MCF 10A (cell line): ENCODE measurements around the gene SPON1. TPM values are rescaled to one million over a fixed set of nuclear protein-coding genes. Genes with fewer than 3 reads are reported as not detected.

ENCODE experiments used
- BruUV-seq: library from RNA; stranded (reverse); fragments of 400-500 nt; replicated peaks from 2 replicates; lab custom pipeline; 2021; lab: Mats Ljungman, UMichigan
- CTCF ChIA-PET: fragments of 300-600 bp; sonication (Branson Sonifier 250); formaldehyde crosslinking; extraction: SDS; loops from one replicate; lab custom pipeline; 2021; ENCODE audit warnings: antibody characterized with exemption, inconsistent platforms; lab: Yijun Ruan, JAX
- POLR2A ChIA-PET: fragments of 300-600, 350-650 bp; sonication (Branson Sonifier 250); formaldehyde crosslinking; extraction: SDS; loops from one replicate; lab custom pipeline; 2020; ENCODE audit warnings: antibody characterized with exemption, inconsistent platforms; lab: Yijun Ruan, JAX
- DNase-seq: peaks from one replicate; pipeline ENCODE4 v3.0.0-alpha.2; 2018; ENCODE audit not compliant: unreplicated experiment
- H3K27ac Mint-ChIP-seq: one replicate; pipeline ENCODE4 v1.8.0; 2022; ENCODE audit warnings: mild to moderate bottlenecking, low read depth, mixed read lengths; ENCODE audit not compliant: unreplicated experiment
- H3K27me3 Mint-ChIP-seq: one replicate; pipeline ENCODE4 v1.8.0; 2022; ENCODE audit warnings: mixed read lengths; ENCODE audit not compliant: insufficient read depth, unreplicated experiment
- H3K36me3 Mint-ChIP-seq: one replicate; pipeline ENCODE4 v1.8.0; 2022; ENCODE audit warnings: mild to moderate bottlenecking, moderate library complexity, mixed read lengths; ENCODE audit not compliant: insufficient read depth, unreplicated experiment
- H3K4me1 Mint-ChIP-seq: one replicate; pipeline ENCODE4 v1.8.0; 2022; ENCODE audit warnings: mixed read lengths; ENCODE audit not compliant: insufficient read depth, unreplicated experiment
- H3K4me3 Mint-ChIP-seq: one replicate; pipeline ENCODE4 v1.8.0; 2022; ENCODE audit warnings: mild to moderate bottlenecking, moderate library complexity, mixed read lengths; ENCODE audit not compliant: unreplicated experiment
- H3K9me3 Mint-ChIP-seq: one replicate; pipeline ENCODE4 v1.8.0; 2022; ENCODE audit warnings: mixed read lengths; ENCODE audit not compliant: unreplicated experiment
- CTCF ChIP-seq: fragments of 200-600 bp; IDR thresholded peaks from one replicate; pipeline ENCODE4 v1.8.0; 2022; ENCODE audit warnings: antibody characterized with exemption, mild to moderate bottlenecking; ENCODE audit not compliant: unreplicated experiment
- intact Hi-C: fragments of 100-400 bp; cut with micrococcal nuclease; formaldehyde crosslinking; loops from 2 replicates; pipeline ENCODE4 v1.14.1; 2022
- total RNA-seq: library from RNA; stranded (reverse); gene quantifications from 2 replicates; pipeline ENCODE4 v1.2.3, GENCODE V29; 2022

SPON1 gene
- total RNA-seq, 1 experiment from 2014 or later = not detected

GRCh38 chr11:14065141-14065540 is 102.6 kb downstream of the SPON1 start:
- ChIA-PET CTCF (no interaction called here), POLR2A (interaction anchor here (0.6 kb wide), 1 partner anchor 322 kb away, joined by 3 read pairs; no protein-coding TSS in a partner anchor)
- DNase-seq = no peak
- Mint-ChIP-seq H3K27ac (no peak overlapping the region), H3K9me3 (no peaks in the 10 kb centered on the region), H3K27me3 (peaks cover 26% of the 10 kb centered on the region), H3K4me3 (no peak overlapping the region), H3K36me3 (no peaks in the 10 kb centered on the region), H3K4me1 (no peaks in the 10 kb centered on the region)
- BruUV-seq = no TSS peak
- intact Hi-C loops = no loop called here
- TF ChIP-seq CTCF = no peak

GRCh38 chr11:14065681-14066080 is 103.2 kb downstream of the SPON1 start:
- intact Hi-C loops = no loop called here
- Mint-ChIP-seq H3K4me1 (no peaks in the 10 kb centered on the region), H3K4me3 (no peak overlapping the region), H3K36me3 (no peaks in the 10 kb centered on the region), H3K9me3 (no peaks in the 10 kb centered on the region), H3K27me3 (peaks cover 26% of the 10 kb centered on the region), H3K27ac (no peak overlapping the region)
- no peak for TF ChIP-seq CTCF
- no peak for DNase-seq
- CTCF ChIA-PET = interaction anchor here (0.5 to 0.9 kb wide), 2 partner anchors 159 to 293 kb away, joined by 3 read pairs; no protein-coding TSS in a partner anchor
- POLR2A ChIA-PET = interaction anchor here (0.6 kb wide), 1 partner anchor 322 kb away, joined by 3 read pairs; no protein-coding TSS in a partner anchor
- no TSS peak for BruUV-seq

GRCh38 chr11:14067686-14068085 is 105.2 kb downstream of the SPON1 start:
- intact Hi-C loops = no loop called here
- Mint-ChIP-seq H3K27me3 (peaks cover 22% of the 10 kb centered on the region), H3K4me3 (no peak overlapping the region), H3K36me3 (no peaks in the 10 kb centered on the region), H3K4me1 (no peaks in the 10 kb centered on the region), H3K27ac (no peak overlapping the region), H3K9me3 (no peaks in the 10 kb centered on the region)
- CTCF ChIA-PET = no interaction called here
- no TSS peak for BruUV-seq
- POLR2A ChIA-PET = interaction anchor here (0.6 kb wide), 1 partner anchor 426 kb away, joined by 3 read pairs; no protein-coding TSS in a partner anchor
- DNase-seq = no peak
- TF ChIP-seq CTCF = no peak

- CTCF ChIA-PET = no interaction called here
- Mint-ChIP-seq H3K36me3 (no peaks in the 10 kb centered on the region), H3K4me1 (no peaks in the 10 kb centered on the region), H3K27me3 (no peaks in the 10 kb centered on the region), H3K4me3 (no peak overlapping the region), H3K27ac (no peak overlapping the region), H3K9me3 (no peaks in the 10 kb centered on the region)
- no TSS peak for BruUV-seq
- POLR2A ChIA-PET = no interaction called here
- no peak for TF ChIP-seq CTCF
- intact Hi-C loops = no loop called here
- DNase-seq = no peak
These were observed 108.4 kb downstream of the SPON1 start for GRCh38 chr11:14070896-14071295.
